Middle frontal gyrus (tissue), 1 donor: ENCODE measurements around the gene FAAP24.
"Not testable (repeated sequence)": the region's sequence is repeated elsewhere in the genome, so short reads cannot be mapped to it uniquely, and the experiment has no call there.

ENCODE experiments used
- DNase-seq: peaks from one replicate; pipeline ENCODE4 v3.0.0-alpha.2; 2015; ENCODE audit warnings: low spot score; ENCODE audit errors: extremely low spot score

FAAP24 gene, protein sequence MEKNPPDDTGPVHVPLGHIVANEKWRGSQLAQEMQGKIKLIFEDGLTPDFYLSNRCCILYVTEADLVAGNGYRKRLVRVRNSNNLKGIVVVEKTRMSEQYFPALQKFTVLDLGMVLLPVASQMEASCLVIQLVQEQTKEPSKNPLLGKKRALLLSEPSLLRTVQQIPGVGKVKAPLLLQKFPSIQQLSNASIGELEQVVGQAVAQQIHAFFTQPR

DNA sequence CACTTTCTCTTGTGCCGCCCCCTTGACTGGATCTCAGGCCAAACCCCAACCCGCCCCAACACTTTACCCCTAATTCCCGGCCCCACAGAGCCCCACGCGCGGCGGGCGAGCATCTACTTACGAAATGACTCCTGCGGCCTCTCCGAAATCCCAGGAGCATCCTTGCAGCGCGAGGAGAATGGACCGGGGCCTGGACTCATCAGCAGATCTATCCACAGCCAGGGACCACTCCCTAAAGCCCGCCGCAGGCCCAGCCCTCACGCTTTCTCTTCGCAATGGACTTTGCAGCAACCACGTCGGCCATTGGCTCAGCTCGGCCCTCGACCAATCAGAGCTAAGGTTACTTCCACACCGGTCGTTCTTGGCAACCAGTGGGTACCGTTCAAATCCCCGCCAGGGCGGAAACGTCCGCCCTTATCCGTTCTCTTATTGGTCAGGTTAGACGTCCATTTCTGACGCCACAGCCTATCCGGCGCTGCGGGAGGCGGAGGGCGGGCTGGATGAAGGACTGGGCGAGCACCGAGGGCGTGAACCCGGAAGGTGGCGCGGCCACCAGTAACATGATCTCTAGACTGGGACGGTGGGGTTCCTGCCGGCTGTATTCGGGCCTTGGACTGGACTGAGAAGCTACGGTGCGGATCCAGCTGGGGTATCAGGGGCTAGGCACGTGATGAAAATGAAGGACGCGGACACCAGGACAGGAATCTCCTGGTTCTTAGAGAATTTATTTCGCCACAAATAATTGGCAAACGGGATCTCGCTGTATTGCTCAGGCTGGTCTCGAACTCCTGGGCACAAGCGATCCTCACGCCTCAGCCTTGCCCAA lies at the start of gene FAAP24, which contains the start of gene CEP89:
Gene FAAP24, plus strand, starts transcription at position 528 of the 826 bp plus-strand sequence. CDS start 955 bp downstream, outside the sequence.
Gene CEP89, minus strand, starts transcription at position 244 of the 826 bp plus-strand sequence. Its CDS starts 84 bp downstream, at position 160.
- DNase-seq, result peak; percentile 98

DNA sequence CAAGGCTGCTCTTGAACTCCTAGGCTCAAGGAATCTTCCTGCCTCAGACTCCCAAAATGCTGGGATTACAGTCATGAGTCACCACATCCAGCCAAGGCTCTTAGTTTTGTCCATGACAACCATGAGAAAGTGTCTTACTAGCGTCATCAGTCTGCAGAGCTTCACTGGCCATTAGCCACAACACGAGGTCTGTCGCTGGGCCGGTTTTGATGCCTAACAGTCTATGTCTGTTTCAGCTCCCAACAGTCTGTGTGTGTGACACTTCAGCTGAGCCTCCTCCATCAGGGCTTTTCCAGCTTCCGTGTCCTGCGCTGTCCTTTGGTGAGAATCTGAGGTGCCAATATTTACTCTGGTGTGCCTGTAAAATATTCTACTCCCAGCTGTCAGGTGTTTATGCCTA lies 47.8 kb upstream of the FAAP24 start:
- DNase-seq, result no peak

GRCh38 chr19:32928806-32929205 lies 43.2 kb upstream of the FAAP24 start:
- DNase-seq, result no peak

DNA sequence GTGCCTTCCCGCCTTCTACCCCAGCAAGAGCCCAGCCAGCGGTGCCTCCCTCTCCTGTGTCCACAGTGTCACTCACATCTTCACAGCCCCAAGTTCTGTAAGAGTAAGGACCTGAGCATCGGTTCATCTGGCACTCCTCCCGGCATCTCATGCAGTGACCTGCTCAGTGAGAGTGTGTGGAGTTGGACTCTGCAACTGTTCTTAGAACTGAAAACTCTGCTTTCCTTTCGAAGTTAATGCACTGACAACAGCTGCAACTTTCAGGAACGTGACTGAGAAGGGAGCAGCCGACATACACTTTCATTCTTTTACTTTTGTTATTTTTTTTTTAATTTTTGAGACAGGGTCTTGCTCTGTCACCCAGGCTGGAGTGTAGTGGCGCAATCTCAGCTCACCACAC lies 41.5 kb upstream of the FAAP24 start:
- DNase-seq, result no peak

DNA sequence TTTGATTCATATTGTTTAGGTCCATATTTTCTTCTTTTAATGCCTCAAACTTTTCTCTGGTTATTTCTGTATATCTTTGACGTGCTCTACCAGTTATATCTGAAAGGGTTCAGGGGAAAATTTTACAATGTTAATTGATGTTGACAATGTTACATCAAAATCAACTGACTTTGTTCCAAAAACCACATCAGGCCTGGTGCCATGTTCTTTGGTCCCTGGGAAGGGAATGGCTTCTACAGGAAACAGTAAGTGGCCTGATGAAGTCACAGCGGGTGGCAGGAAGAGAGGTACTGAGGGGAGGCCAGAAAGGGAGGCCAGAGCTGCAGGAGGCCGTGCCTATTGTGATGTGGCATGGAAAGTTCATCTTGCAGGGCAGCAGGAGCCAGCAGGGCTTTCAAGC lies 38.5 kb upstream of the FAAP24 start:
- no peak for DNase-seq

GRCh38 chr19:32935629-32936028 lies 36.4 kb upstream of the FAAP24 start:
- DNase-seq, result no peak

DNA sequence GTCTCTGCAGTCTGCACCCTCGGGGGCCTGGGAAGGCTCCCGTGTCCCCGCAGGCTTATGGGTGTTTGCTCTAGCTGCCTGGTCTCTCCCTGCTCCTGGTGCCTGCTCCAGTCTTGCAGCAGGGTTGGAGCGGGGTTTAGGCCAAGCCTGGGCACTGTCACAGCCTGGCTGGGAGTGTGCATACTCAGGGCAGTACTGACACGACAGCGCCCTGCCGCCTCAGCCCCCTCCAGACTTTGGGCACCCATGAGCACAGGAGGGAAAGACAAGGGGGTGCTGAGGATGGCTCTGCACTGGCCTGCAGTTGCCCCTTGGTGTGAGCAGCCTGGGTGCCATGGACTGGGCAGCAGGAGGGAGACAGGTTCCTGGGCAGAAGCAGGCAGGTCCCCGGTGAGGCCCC lies 36.0 kb upstream of the FAAP24 start:
- no peak for DNase-seq

DNA sequence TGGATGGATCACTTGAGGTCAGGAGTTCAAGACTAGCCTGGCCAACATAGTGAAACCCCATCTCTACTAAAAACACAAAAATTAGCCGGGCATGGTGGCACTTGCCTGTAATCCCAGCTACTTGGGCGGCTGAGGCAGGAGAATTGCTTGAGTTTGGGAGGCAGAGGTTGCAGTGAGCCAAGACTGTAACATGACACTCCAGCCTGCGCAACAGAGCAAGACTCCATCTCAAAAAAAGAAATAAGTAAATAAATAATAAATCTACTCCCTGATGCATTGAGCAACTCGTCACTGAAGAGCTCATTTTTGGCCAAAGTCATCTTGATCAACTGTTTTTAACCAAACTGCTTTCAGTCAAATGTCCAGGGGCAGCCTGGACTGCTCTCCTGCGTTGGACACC lies 30.8 kb upstream of the FAAP24 start:
- not testable (repeated sequence) for DNase-seq

DNA sequence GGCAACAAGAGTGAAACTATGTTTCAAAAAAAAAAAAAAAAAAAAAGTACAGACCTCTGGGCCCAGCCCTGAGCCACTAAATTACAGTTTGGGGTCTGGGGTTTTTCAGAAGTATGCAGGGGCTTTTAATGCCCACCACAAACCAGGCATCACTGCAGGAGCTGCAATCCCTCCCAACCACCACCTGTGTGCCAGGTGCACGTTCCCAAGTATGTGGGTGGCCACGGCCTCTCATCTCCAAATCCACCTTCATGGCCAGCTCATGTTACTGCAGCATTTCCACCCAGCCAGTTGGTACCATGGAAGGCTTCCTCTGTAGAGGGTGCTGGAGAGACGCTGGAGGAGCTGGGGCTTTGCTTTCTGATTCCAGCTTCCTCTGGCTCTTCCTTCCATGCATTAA lies 26.8 kb upstream of the FAAP24 start:
- no peak for DNase-seq

DNA sequence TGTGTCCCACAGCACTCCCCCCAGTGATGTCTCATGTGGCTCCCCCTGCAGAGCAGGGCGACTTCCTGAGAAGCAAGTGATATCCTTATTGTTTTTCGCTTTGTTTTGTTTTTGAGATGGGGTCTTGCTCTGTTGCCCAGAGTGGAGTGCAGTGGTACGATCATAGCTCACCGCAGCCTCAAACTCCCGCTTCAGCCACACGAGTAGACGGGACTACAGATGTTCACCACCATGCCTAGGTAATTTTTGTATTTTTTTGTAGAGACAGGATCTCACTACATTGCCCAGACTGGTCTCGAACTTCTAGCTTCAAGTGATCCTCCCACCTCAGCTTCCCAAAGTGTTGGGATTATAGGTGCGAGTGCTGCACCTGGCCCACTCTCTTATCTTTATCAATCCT lies 5.3 kb upstream of the FAAP24 start:
- DNase-seq, result no peak

DNA sequence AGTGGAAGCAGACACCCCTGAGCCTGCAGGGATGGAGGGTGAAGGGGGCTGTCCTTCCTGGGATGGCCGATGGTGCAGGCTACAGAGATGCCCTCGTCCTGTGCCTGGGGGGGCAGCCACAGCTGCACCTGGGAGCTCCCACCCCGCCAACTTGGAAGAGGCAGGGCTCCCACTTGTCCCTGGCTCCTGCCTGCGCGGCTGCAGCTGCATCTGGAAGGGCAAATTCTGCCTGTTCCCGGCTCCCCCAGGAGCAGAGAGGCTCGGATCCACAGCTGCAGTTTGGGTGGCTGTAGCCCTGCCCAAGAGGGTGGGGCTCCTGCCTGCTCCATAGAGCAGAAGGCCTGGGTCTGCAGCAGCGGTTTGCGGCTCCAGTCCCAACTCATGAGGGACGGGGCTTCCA lies 2.5 kb upstream of the FAAP24 start:
- DNase-seq, result no peak

DNA sequence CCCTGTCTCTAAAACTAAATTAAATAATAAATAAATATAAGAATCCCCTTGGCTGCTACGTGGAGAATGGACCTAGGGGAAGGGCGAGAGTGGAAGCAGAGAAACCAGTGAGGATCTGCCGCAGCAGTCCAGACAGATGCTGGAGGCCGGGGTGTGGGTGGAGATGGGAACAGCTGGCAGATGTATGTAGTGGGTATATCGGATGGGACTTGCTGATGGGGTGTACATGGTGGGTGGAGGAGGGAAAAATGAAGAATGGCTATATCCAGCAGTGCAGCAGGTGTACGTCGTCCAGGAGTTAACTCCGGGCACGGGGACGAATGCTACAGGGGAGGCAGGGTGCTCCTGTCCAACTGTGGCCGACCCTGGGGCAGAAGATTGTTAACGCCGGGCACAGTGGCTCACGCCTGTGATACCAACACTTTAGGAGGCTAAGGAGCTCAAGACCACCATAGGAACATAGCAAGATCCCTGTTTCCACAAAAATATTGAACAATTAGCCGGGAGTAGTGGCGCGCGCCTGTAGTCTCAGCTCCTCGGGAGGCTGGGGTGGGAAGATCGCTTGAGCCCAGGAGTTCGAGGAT lies 938 bp upstream of the FAAP24 start:
- no peak for DNase-seq

DNA sequence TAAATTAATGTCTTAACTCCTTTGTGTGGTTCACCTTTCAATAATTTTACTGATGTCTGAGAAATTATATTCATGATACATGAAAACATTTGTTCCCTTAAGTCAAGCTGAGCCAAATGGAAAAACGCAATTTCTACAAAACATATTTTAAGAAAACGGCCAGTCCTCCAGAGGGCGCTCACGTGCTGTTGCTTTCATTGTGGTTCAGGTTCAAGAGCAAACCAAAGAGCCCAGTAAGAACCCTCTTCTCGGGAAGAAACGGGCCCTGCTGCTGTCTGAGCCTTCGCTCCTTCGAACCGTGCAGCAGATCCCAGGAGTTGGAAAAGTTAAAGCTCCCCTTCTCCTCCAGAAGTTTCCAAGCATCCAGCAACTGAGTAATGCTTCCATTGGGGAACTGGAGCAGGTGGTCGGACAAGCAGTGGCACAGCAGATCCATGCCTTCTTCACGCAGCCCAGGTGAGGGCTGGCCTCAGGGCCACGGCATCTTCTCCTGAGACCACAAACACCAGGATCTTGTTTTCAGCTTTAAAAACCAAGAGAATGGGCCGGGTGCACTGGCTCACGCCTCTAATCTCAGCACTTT lies 4.3 kb downstream of the FAAP24 start:
- DNase-seq, result peak; percentile 55

DNA sequence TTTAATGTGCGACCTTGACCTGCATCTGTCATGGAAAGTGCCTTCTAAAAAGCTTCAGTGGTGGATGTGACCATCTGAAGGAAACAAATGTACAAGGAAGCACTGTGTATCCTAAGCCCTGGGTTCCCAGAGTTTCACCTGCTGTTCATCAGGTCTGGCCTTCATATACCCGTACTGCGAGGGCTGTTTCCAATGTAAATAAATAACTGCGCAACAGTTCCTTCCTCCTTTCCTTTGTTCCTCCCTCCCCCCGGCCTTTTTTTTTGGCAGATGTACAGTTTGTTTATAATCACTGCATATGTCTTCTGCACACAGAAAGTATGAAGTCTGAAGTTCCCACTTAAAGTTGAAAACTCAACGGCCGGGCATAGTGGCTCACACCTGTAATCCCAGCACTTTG lies 5.2 kb downstream of the FAAP24 start:
- DNase-seq, result no peak

GRCh38 chr19:32977813-32978212 lies 5.8 kb downstream of the FAAP24 start:
- DNase-seq, result not testable (repeated sequence)

- DNase-seq, result not testable (repeated sequence)
These were observed 7.8 kb downstream of the FAAP24 start for GRCh38 chr19:32979807-32980206.

- not testable (repeated sequence) for DNase-seq
These were observed 10.4 kb downstream of the FAAP24 start for GRCh38 chr19:32982488-32982887.

DNA sequence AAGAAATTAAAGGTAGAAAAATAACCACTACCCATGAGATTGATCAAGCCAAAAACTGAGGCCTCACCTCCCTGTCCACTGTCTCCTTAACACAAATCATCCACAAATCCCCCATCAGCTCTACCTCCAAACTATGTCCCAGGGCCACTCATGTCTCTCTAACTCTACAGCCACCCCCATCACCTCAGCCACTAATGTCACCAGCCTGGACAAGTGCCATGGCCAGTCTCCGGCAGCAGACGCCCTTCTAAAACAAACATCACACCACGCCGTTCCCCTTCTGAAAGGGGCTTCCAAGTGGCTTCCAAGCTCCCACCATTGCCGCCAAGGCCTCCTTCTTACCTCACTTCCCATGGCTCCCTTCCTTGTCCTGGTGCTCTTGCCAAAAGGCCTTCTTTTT lies 16.2 kb downstream of the FAAP24 start:
- DNase-seq, result not testable (repeated sequence)

DNA sequence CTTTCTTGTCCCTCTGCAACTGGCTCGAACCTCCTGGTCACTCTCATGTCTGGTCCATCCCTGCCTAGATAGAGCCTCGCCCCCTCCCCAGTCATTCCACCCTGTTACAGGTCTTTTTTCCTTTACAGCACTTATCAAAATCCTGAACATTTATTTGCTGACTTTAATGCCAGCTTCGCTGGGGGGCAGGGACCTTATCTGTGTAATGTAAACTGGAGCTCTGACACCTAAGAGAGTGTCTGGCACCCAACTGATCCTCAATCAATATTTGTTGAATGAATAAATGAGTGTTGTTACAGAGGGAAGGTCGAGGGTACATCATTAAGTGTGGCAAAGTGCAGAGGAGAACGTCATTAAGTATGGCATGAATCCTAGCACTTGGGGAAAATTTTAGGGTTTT lies 16.7 kb downstream of the FAAP24 start:
- no peak for DNase-seq

GRCh38 chr19:32995966-32996365 lies 23.9 kb downstream of the FAAP24 start:
- not testable (repeated sequence) for DNase-seq

DNA sequence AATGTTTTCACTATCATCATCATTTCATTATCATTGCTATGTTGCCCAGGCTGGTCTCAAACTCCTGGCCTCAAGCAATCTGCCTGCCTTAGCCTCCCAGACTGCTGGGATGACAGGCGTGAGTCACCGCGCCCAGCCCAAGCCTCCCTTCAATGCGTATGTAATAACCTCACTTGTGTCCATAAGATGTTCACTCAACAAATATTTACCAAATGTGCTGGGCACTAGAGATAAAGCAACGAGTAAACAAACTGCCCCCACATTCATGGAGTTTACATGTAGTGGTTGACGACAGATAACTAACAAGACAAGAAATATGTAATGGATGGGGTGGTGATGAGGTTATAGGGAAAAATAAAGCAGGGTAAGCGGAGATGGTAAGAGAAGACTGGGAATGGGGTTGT lies 25.0 kb downstream of the FAAP24 start:
- not testable (repeated sequence) for DNase-seq
